GM12878 (cell line): ENCODE results near the gene CD164. TPM values are rescaled to one million over a fixed set of nuclear protein-coding genes. Genes with fewer than 3 reads are reported as not detected.

Experiments used
- ASH2L ChIP-seq: fragments of 300-600, 200-600 bp; sonication (generic); IDR thresholded peaks from 2 replicates; pipeline ENCODE4 v1.6.1; 2017; ENCODE audit warnings: low read depth, mild to moderate bottlenecking, borderline replicate concordance
- CEBPB ChIP-seq, 2 experiments: fragments of 150-350 bp in 1 of 2; IDR thresholded peaks; 2 replicates each; pipeline ENCODE4 v1.6.1; 2012 to 2014; ENCODE audit warnings: low read depth in 2 of 2, low read length in 2 of 2, borderline replicate concordance in 1 of 2, inconsistent platforms in 1 of 2
- CREB1 ChIP-seq: IDR thresholded peaks from 2 replicates; pipeline ENCODE4 v1.6.1; 2012; ENCODE audit warnings: low read depth, mild to moderate bottlenecking, inconsistent platforms
- EP300 ChIP-seq, 2 experiments: fragments of 150-350 bp in 1 of 2; IDR thresholded peaks; 2 replicates each; pipeline ENCODE4 v1.6.1; 2011 to 2012; ENCODE audit warnings: low read depth in 2 of 2, low read length in 2 of 2, borderline replicate concordance in 1 of 2, improper control_type of control experiment in 1 of 2, inconsistent platforms in 1 of 2; ENCODE audit not compliant: control insufficient read depth in 1 of 2
- FOXK2 ChIP-seq: fragments of 450-650 bp; IDR thresholded peaks from 2 replicates; pipeline ENCODE4 v1.6.1; 2017; ENCODE audit warnings: mild to moderate bottlenecking, moderate library complexity
- GABPA ChIP-seq: IDR thresholded peaks from 2 replicates; pipeline ENCODE4 v1.6.1; 2014; ENCODE audit warnings: antibody characterized with exemption, low read depth, mild to moderate bottlenecking, inconsistent platforms
- HDAC6 ChIP-seq: fragments of 200-600 bp; sonication (generic); IDR thresholded peaks from one replicate; pipeline ENCODE4 v1.8.0; 2017; ENCODE audit warnings: antibody characterized with exemption; ENCODE audit not compliant: unreplicated experiment
- NR2C1 ChIP-seq: fragments of 450-650 bp; IDR thresholded peaks from 2 replicates; pipeline ENCODE4 v1.6.1; 2017; ENCODE audit warnings: antibody characterized with exemption, mild to moderate bottlenecking, moderate library complexity
- NR2F1 ChIP-seq: fragments of 450-650 bp; conservative IDR thresholded peaks from 2 replicates; pipeline ENCODE4 v1.6.1; 2017; ENCODE audit warnings: mild to moderate bottlenecking
- PBX3 ChIP-seq: IDR thresholded peaks from 2 replicates; pipeline ENCODE4 v1.6.1; 2011; ENCODE audit warnings: mild to moderate bottlenecking, low read depth, low read length, moderate library complexity; ENCODE audit not compliant: insufficient replicate concordance
- POLR2AphosphoS5 ChIP-seq: IDR thresholded peaks from 2 replicates; pipeline ENCODE4 v1.6.1; 2011; ENCODE audit warnings: mild to moderate bottlenecking, low read length, inconsistent platforms
- RAD21 ChIP-seq: IDR thresholded peaks from 2 replicates; pipeline ENCODE4 v1.6.1; 2011; ENCODE audit warnings: mild to moderate bottlenecking, low read depth, low read length, moderate library complexity; ENCODE audit not compliant: insufficient read depth
- SKIL ChIP-seq: fragments of 450-650 bp; IDR thresholded peaks from 2 replicates; pipeline ENCODE4 v1.6.1; 2017; ENCODE audit warnings: mild to moderate bottlenecking, low read depth, inconsistent platforms; ENCODE audit not compliant: poor library complexity, severe bottlenecking
- SUPT20H ChIP-seq: IDR thresholded peaks from 2 replicates; pipeline ENCODE4 v1.6.1; 2011; ENCODE audit warnings: low read depth, mild to moderate bottlenecking, low read length, moderate library complexity, borderline replicate concordance; ENCODE audit not compliant: control insufficient read depth
- SUZ12 ChIP-seq: fragments of 200-600 bp; sonication (generic); IDR thresholded peaks from one replicate; pipeline ENCODE4 v1.6.1; 2018; ENCODE audit warnings: antibody characterized with exemption, mild to moderate bottlenecking; ENCODE audit not compliant: unreplicated experiment
- USF1 ChIP-seq: IDR thresholded peaks from 2 replicates; pipeline ENCODE4 v1.6.1; 2011; ENCODE audit warnings: borderline replicate concordance, low read depth, mild to moderate bottlenecking, moderate library complexity, mixed read lengths, low read length; ENCODE audit not compliant: insufficient read depth; ENCODE audit errors: extremely low read length
- ZNF207 ChIP-seq: fragments of 450-650 bp; IDR thresholded peaks from 2 replicates; pipeline ENCODE4 v1.6.1; 2014; ENCODE audit warnings: antibody characterized with exemption, mild to moderate bottlenecking, borderline replicate concordance
- ZNF274 ChIP-seq: IDR thresholded peaks from one replicate; pipeline ENCODE4 v1.8.0; 2011; ENCODE audit not compliant: insufficient read length, insufficient read depth
- ZNF592 ChIP-seq: fragments of 450-650 bp; IDR thresholded peaks from 2 replicates; pipeline ENCODE4 v1.6.1; 2017; ENCODE audit warnings: mild to moderate bottlenecking, moderate library complexity
- ZNF622 ChIP-seq: fragments of 450-650 bp; IDR thresholded peaks from 2 replicates; pipeline ENCODE4 v1.6.1; 2017; ENCODE audit warnings: mild to moderate bottlenecking, inconsistent platforms
- ZSCAN29 ChIP-seq: fragments of 450-650 bp; IDR thresholded peaks from 2 replicates; pipeline ENCODE4 v1.6.1; 2017; ENCODE audit warnings: mild to moderate bottlenecking, moderate library complexity
- polyA plus RNA-seq, 11 experiments: library from polyadenylated mRNA; depleted of rRNA in 4 of 11; unstranded in 6 of 11; stranded (reverse) in 5 of 11; fragments of >200 nt; fragmentation: Nextera tagmentation in 4 of 11; fragmentation: Illumina TruSeq in 1 of 11; extraction: Ambion mirVana in 4 of 11; extraction: Trizol in 1 of 11; gene quantifications; 1 replicate in 1 of 11; 2 replicates in 10 of 11; pipeline versions ENCODE4 v1.2.1 to v1.2.3, GENCODE V29; 2011 to 2016; ENCODE audit warnings: inconsistent platforms in 2 of 11, missing spikeins in 2 of 11, low read depth in 1 of 11
- total RNA-seq, 4 experiments: library from RNA; depleted of rRNA in 3 of 4; stranded (reverse); fragments of >200 nt in 3 of 4; fragmentation: Illumina TruSeq in 1 of 4; extraction: Trizol in 1 of 4; gene quantifications; 2 replicates each; pipeline versions ENCODE4 v1.2.1 to v1.2.3, GENCODE V29; 2013 to 2021

The CD164 gene
- total and polyA plus RNA-seq, 10 of the 15 experiments (the other 5 are each of a cell fraction or from before 2014, with no cell fraction given) = 145 to 447 (median 211) TPM

GRCh38 chr6:109373762-109374161 lies 8.5 kb downstream of the CD164 start (continued):
- no peak for TF ChIP-seq CEBPB (IDR thresholded peaks at IDR 0.05; ENCODE audit: borderline replicate concordance in 1 of 2, low read depth in 2 of 2, low read length in 2 of 2)
- no peak for TF ChIP-seq HDAC6
- TF ChIP-seq USF1 = no peak
- peak; percentile 80 to 86; a peak in 3 of 4 replicates for TF ChIP-seq EP300 (IDR thresholded peaks at IDR 0.05; ENCODE audit: borderline replicate concordance in 1 of 2, control insufficient read depth in 1 of 2, low read depth in 2 of 2, low read length in 2 of 2)
- no peak for TF ChIP-seq RAD21
- TF ChIP-seq CREB1 = peak; percentile 71; the same call in 1 of the 2 replicates
- TF ChIP-seq ZNF274 = no peak
- peak; percentile 28 for TF ChIP-seq SKIL
- TF ChIP-seq ZNF207 = no peak
- TF ChIP-seq GABPA = no peak; the same call in 1 of the 2 replicates
- no peak for TF ChIP-seq PBX3
- no peak for TF ChIP-seq NR2C1
- TF ChIP-seq SUPT20H = no peak
- TF ChIP-seq ZSCAN29 = no peak
- TF ChIP-seq ZNF592 = no peak
- TF ChIP-seq ZNF622 = no peak
- TF ChIP-seq NR2F1 = no peak
- peak; percentile 56 for TF ChIP-seq POLR2AphosphoS5
- no peak for TF ChIP-seq SUZ12
- TF ChIP-seq FOXK2 = no peak
- TF ChIP-seq ASH2L = no peak
